ENCODE data around the gene ADAD2.

Gene ADAD2

DNA sequence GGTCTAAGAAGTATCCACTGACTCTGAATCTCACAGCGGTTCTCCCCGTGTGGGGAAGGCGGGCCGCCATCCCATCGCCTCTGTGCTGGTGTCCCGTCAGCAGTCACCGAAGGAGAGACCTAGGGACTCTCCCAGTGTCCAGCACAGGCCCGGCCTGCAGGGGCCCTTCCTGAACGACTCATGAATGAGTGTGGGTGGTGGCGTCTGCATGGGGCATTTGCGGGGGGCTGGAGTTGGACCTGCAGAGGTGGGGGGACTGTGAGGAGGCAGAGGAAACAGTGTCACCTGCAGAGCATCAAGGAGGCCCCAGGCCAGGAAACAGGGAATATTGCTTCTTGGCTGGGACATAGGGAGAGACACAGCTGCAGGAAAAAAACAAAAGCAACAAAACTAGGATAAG, 38.5 kb downstream of the ADAD2 start:
- H3K4ac ChIP-seq (ENCODE audit: low read depth, low read length) = no peak overlapping the region
- H2BK120ac ChIP-seq (ENCODE audit: insufficient read depth, low read length, poor library complexity) = no peak overlapping the region
- H2AK5ac ChIP-seq (ENCODE audit: low read length) = no peak overlapping the region
- H3K36me3 ChIP-seq (ENCODE audit: control insufficient read depth in 1 of 2, insufficient read depth in 2 of 2, low read length in 2 of 2) = no peaks in the 10 kb centered on the region
- DNase-seq = no peak
- H4K91ac ChIP-seq (ENCODE audit: low read depth, low read length) = no peak overlapping the region
- no peak overlapping the region for H2BK12ac ChIP-seq (ENCODE audit: low read length)
- H3K4me1 ChIP-seq (ENCODE audit: control insufficient read depth in 1 of 2, insufficient read depth in 2 of 2, low read length in 2 of 2) = peaks cover 10 to 11% of the 10 kb centered on the region in 2 experiments
- no peak overlapping the region for H4K8ac ChIP-seq (ENCODE audit: low read depth, low read length)
- H3K9me3 ChIP-seq (ENCODE audit: insufficient read depth, low read depth, low read length) = no peaks in the 10 kb centered on the region
- H3K79me2 ChIP-seq (ENCODE audit: control insufficient read depth, insufficient read depth, low read length, poor library complexity) = no peaks in the 10 kb centered on the region
- no peak overlapping the region for H2AFZ ChIP-seq (ENCODE audit: insufficient read depth, low read length, poor library complexity)
- no CpG with 5 or more reads among the region's 11 CpGs for WGBS (ENCODE audit: extremely low coverage, insufficient coverage, insufficient read length)
- no peak overlapping the region for H3K4me2 ChIP-seq (ENCODE audit: low read length)
- H3K18ac ChIP-seq (ENCODE audit: low read length) = no peak overlapping the region
- no peak overlapping the region for H3K27ac ChIP-seq (ENCODE audit: low read depth, low read length)
- no peak overlapping the region for H3K9ac ChIP-seq (ENCODE audit: low read length)
- no peak overlapping the region for H4K12ac ChIP-seq (ENCODE audit: low read depth, low read length)
- H3K79me1 ChIP-seq (ENCODE audit: low read length) = peaks cover 2% of the 10 kb centered on the region
- no peak overlapping the region for H3K14ac ChIP-seq (ENCODE audit: low read length)
- no peak overlapping the region for H3K23ac ChIP-seq (ENCODE audit: low read length)
- H3K4me3 ChIP-seq (ENCODE audit: low read depth, low read length) = no peak overlapping the region
- no peak overlapping the region for H2BK5ac ChIP-seq (ENCODE audit: low read depth, low read length, poor library complexity)
- H3K27me3 ChIP-seq (ENCODE audit: insufficient read depth, low read length) = no peaks in the 10 kb centered on the region

DNA sequence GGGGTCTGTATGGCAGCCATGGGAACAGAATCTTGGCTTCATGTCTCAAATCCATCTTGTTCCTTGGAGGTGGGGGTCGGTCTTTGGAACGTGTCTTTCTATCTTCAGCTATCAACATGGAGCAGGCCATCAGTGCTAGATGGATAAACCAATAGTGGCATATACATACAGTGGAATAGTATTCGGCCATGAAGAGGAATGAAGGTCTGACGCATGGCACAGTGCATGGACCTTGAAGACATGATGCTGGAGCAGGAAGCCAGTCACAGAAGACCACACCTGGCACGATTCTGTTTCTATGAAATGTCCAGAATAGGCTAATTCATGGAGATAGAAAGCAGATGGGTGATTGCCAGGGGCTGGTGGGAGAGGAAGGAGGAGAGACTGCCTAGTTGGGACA, 41.1 kb downstream of the ADAD2 start:
- Histone ChIP-seq H3K4me1 (ENCODE audit: control insufficient read depth in 1 of 2, insufficient read depth in 2 of 2, low read length in 2 of 2) (peaks cover 10 to 11% of the 10 kb centered on the region in 2 experiments), H2BK5ac (ENCODE audit: low read depth, low read length, poor library complexity) (no peak overlapping the region), H3K9ac (ENCODE audit: low read length) (no peak overlapping the region), H3K36me3 (ENCODE audit: control insufficient read depth in 1 of 2, insufficient read depth in 2 of 2, low read length in 2 of 2) (no peaks in the 10 kb centered on the region), H3K4me2 (ENCODE audit: low read length) (no peak overlapping the region), H3K79me2 (ENCODE audit: control insufficient read depth, insufficient read depth, low read length, poor library complexity) (no peaks in the 10 kb centered on the region), H3K14ac (ENCODE audit: low read length) (no peak overlapping the region), H2BK120ac (ENCODE audit: insufficient read depth, low read length, poor library complexity) (no peak overlapping the region), H4K91ac (ENCODE audit: low read depth, low read length) (no peak overlapping the region), H4K8ac (ENCODE audit: low read depth, low read length) (no peak overlapping the region), H3K9me3 (ENCODE audit: insufficient read depth, low read depth, low read length) (no peaks in the 10 kb centered on the region), H3K79me1 (ENCODE audit: low read length) (peaks cover 2% of the 10 kb centered on the region), H2AK5ac (ENCODE audit: low read length) (no peak overlapping the region), H3K27ac (ENCODE audit: low read depth, low read length) (no peak overlapping the region), H3K4me3 (ENCODE audit: low read depth, low read length) (no peak overlapping the region), H3K4ac (ENCODE audit: low read depth, low read length) (no peak overlapping the region), H3K27me3 (ENCODE audit: insufficient read depth, low read length) (no peaks in the 10 kb centered on the region), H2AFZ (ENCODE audit: insufficient read depth, low read length, poor library complexity) (no peak overlapping the region), H3K23ac (ENCODE audit: low read length) (no peak overlapping the region), H2BK12ac (ENCODE audit: low read length) (no peak overlapping the region), H4K12ac (ENCODE audit: low read depth, low read length) (no peak overlapping the region), H3K18ac (ENCODE audit: low read length) (no peak overlapping the region)
- DNase-seq = no peak
- WGBS (ENCODE audit: extremely low coverage, insufficient coverage, insufficient read length) = no CpG with 5 or more reads among the region's 5 CpGs

DNA sequence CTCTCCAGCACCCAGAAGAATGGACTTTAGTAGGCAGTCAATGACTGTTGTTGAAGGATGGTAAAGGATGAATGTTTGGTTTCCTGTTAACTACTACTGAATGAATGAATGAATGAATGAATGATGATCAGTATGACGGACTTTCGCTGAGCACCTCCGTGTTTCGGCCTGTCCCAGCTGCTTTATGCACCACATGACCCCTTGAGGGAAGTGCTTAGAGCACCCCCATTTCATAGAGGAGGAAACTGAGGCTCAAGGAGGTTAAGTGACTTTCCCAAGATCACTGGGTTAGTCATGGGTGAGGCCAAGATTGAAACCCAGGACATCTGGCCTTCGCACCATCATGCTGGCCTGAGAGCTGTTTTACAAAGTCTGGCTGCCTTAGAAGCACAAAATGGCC, 42.0 kb downstream of the ADAD2 start:
- Histone ChIP-seq H2AFZ (ENCODE audit: insufficient read depth, low read length, poor library complexity) (no peak overlapping the region), H4K8ac (ENCODE audit: low read depth, low read length) (no peak overlapping the region), H2BK12ac (ENCODE audit: low read length) (no peak overlapping the region), H3K27me3 (ENCODE audit: insufficient read depth, low read length) (no peaks in the 10 kb centered on the region), H4K91ac (ENCODE audit: low read depth, low read length) (no peak overlapping the region), H4K12ac (ENCODE audit: low read depth, low read length) (no peak overlapping the region), H3K79me1 (ENCODE audit: low read length) (peaks cover 2% of the 10 kb centered on the region), H2BK5ac (ENCODE audit: low read depth, low read length, poor library complexity) (no peak overlapping the region), H3K27ac (ENCODE audit: low read depth, low read length) (no peak overlapping the region), H3K4me3 (ENCODE audit: low read depth, low read length) (no peak overlapping the region), H3K36me3 (ENCODE audit: control insufficient read depth in 1 of 2, insufficient read depth in 2 of 2, low read length in 2 of 2) (no peaks in the 10 kb centered on the region), H3K4me1 (ENCODE audit: control insufficient read depth in 1 of 2, insufficient read depth in 2 of 2, low read length in 2 of 2) (peaks cover 7 to 8% of the 10 kb centered on the region in 2 experiments), H3K4me2 (ENCODE audit: low read length) (no peak overlapping the region), H3K14ac (ENCODE audit: low read length) (no peak overlapping the region), H2BK120ac (ENCODE audit: insufficient read depth, low read length, poor library complexity) (no peak overlapping the region), H3K9ac (ENCODE audit: low read length) (no peak overlapping the region), H2AK5ac (ENCODE audit: low read length) (no peak overlapping the region), H3K4ac (ENCODE audit: low read depth, low read length) (no peak overlapping the region), H3K23ac (ENCODE audit: low read length) (no peak overlapping the region), H3K79me2 (ENCODE audit: control insufficient read depth, insufficient read depth, low read length, poor library complexity) (no peaks in the 10 kb centered on the region), H3K18ac (ENCODE audit: low read length) (no peak overlapping the region), H3K9me3 (ENCODE audit: insufficient read depth, low read depth, low read length) (no peaks in the 10 kb centered on the region)
- DNase-seq = no peak
- no CpG with 5 or more reads among the region's 5 CpGs for WGBS (ENCODE audit: extremely low coverage, insufficient coverage, insufficient read length)

DNA sequence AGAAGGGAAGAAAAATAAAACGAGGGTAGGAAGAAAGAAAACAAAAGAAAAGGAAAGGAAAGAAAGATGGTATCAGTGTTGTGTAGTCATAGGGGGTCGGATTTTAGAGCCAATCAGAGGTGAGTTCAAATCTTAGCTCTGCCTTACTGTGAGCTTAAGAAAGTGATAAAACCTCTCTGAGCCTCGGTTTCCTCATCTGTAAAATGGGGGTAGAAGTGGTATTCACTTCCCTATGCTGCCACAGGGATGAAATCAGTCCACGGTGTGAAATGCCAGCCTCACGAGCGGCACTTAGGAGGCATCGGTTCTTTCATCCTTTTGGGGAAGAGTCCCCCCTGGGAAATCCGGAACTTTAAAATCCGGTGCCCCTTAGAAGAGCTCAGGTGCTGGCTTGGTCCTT, 42.8 kb downstream of the ADAD2 start:
- H2AFZ ChIP-seq (ENCODE audit: insufficient read depth, low read length, poor library complexity) = no peak overlapping the region
- H2BK120ac ChIP-seq (ENCODE audit: insufficient read depth, low read length, poor library complexity) = no peak overlapping the region
- H3K27me3 ChIP-seq (ENCODE audit: insufficient read depth, low read length) = no peaks in the 10 kb centered on the region
- no peak overlapping the region for H3K4me2 ChIP-seq (ENCODE audit: low read length)
- no peak overlapping the region for H3K23ac ChIP-seq (ENCODE audit: low read length)
- H3K36me3 ChIP-seq (ENCODE audit: control insufficient read depth in 1 of 2, insufficient read depth in 2 of 2, low read length in 2 of 2) = no peaks in the 10 kb centered on the region
- no peak overlapping the region for H4K8ac ChIP-seq (ENCODE audit: low read depth, low read length)
- H3K4ac ChIP-seq (ENCODE audit: low read depth, low read length) = no peak overlapping the region
- H3K4me3 ChIP-seq (ENCODE audit: low read depth, low read length) = no peak overlapping the region
- H3K4me1 ChIP-seq (ENCODE audit: control insufficient read depth in 1 of 2, insufficient read depth in 2 of 2, low read length in 2 of 2) = peaks cover under 1 to 1% of the 10 kb centered on the region in 2 experiments
- H3K18ac ChIP-seq (ENCODE audit: low read length) = no peak overlapping the region
- WGBS (ENCODE audit: extremely low coverage, insufficient coverage, insufficient read length) = 100% methylated on average over 1 of the region's 9 CpGs
- H4K91ac ChIP-seq (ENCODE audit: low read depth, low read length) = no peak overlapping the region
- no peak overlapping the region for H4K12ac ChIP-seq (ENCODE audit: low read depth, low read length)
- no peak overlapping the region for H2AK5ac ChIP-seq (ENCODE audit: low read length)
- no peak overlapping the region for H3K27ac ChIP-seq (ENCODE audit: low read depth, low read length)
- no peak overlapping the region for H3K9ac ChIP-seq (ENCODE audit: low read length)
- peaks cover under 1% of the 10 kb centered on the region for H3K79me1 ChIP-seq (ENCODE audit: low read length)
- no peaks in the 10 kb centered on the region for H3K9me3 ChIP-seq (ENCODE audit: insufficient read depth, low read depth, low read length)
- no peaks in the 10 kb centered on the region for H3K79me2 ChIP-seq (ENCODE audit: control insufficient read depth, insufficient read depth, low read length, poor library complexity)
- no peak for DNase-seq
- no peak overlapping the region for H3K14ac ChIP-seq (ENCODE audit: low read length)
- H2BK12ac ChIP-seq (ENCODE audit: low read length) = no peak overlapping the region
- no peak overlapping the region for H2BK5ac ChIP-seq (ENCODE audit: low read depth, low read length, poor library complexity)
